ENCODE measurements around the gene ASB1.

ASB1 gene

GRCh38 chr2:238425505-238425978 lies 1.2 kb upstream of the ASB1 start:
- Histone ChIP-seq H3K36me3 (ENCODE audit: control insufficient read depth in 2 of 2, insufficient read depth in 1 of 2, low read length in 2 of 2) (peaks cover 0 to 10% of the 10 kb centered on the region in 2 experiments; a peak in 1 of 3 replicates), H3K4me1 (ENCODE audit: control insufficient read depth, insufficient read depth, low read length) (peaks cover 7% of the 10 kb centered on the region; the same call in 1 of the 2 replicates), H3K4me3 (ENCODE audit: low read depth, low read length) (peak overlapping the region; percentile 85), H3K9me3 (ENCODE audit: control insufficient read depth, insufficient read depth, low read depth, low read length) (no peaks in the 10 kb centered on the region), H3K27ac (ENCODE audit: extremely low read depth, low read depth, low read length) (peak overlapping the region; percentile 96; the same call in 1 of the 2 replicates)
- ChIA-PET CTCF (interaction anchor here (1.0 kb wide), 1 partner anchor 35 kb away, joined by 3 read pairs; no protein-coding TSS in a partner anchor), POLR2A (no interaction called here)
- peak; percentile 93 for TF ChIP-seq ZBTB17 (tag by site-specific recombination; IDR thresholded peaks at IDR 0.05)
- no peak for TF ChIP-seq GLIS1 (tag by site-specific recombination; IDR thresholded peaks at IDR 0.05)
- 0 out of 2 replicates have a peak, but pooled peaks have one; percentile 10 for TF ChIP-seq ZNF366 (tag by site-specific recombination; conservative IDR thresholded peaks at IDR 0.05)

- Histone ChIP-seq H3K36me3 (ENCODE audit: control insufficient read depth in 2 of 2, insufficient read depth in 1 of 2, low read length in 2 of 2) (peaks cover 0 to 13% of the 10 kb centered on the region in 2 experiments; a peak in 1 of 3 replicates), H3K4me1 (ENCODE audit: control insufficient read depth, insufficient read depth, low read length) (peaks cover 8% of the 10 kb centered on the region), H3K27ac (ENCODE audit: extremely low read depth, low read depth, low read length) (peak overlapping the region; percentile 96), H3K4me3 (ENCODE audit: low read depth, low read length) (peak overlapping the region; percentile 85), H3K9me3 (ENCODE audit: control insufficient read depth, insufficient read depth, low read depth, low read length) (no peaks in the 10 kb centered on the region)
- POLR2A ChIA-PET = no interaction called here
- CTCF ChIA-PET = interaction anchor here (1.0 kb wide), 1 partner anchor 35 kb away, joined by 3 read pairs; no protein-coding TSS in a partner anchor
- TF ChIP-seq ZBTB17 (tag by site-specific recombination; IDR thresholded peaks at IDR 0.05) (peak; percentile 83), TRIM28 (IDR thresholded peaks at IDR 0.05; ENCODE audit: borderline replicate concordance, low read length) (0 out of 2 replicates have a peak, but pooled peaks have one; percentile 32), ZFHX2 (tag by site-specific recombination; conservative IDR thresholded peaks at IDR 0.05) (peak; percentile 90), ZXDB (tag by site-specific recombination; IDR thresholded peaks at IDR 0.05) (peak; percentile 54; the same call in 1 of the 2 replicates), ZFP69B (tag by site-specific recombination; IDR thresholded peaks at IDR 0.05) (peak; percentile 69; the same call in 1 of the 2 replicates), ZNF394 (tag by site-specific recombination; IDR thresholded peaks at IDR 0.05; ENCODE audit: borderline replicate concordance) (peak; percentile 33; the same call in 1 of the 2 replicates), ZIC2 (tag by site-specific recombination; IDR thresholded peaks at IDR 0.05) (peak; percentile 99), ZNF629 (tag by site-specific recombination; IDR thresholded peaks at IDR 0.05) (peak; percentile 42; the same call in 1 of the 2 replicates), PRDM6 (tag by site-specific recombination; IDR thresholded peaks at IDR 0.05) (0 out of 2 replicates have a peak, but pooled peaks have one; percentile 9), ZNF341 (tag by site-specific recombination; IDR thresholded peaks at IDR 0.05; ENCODE audit: low read depth) (peak; percentile 48; the same call in 1 of the 2 replicates), ZNF335 (tag by site-specific recombination; conservative IDR thresholded peaks at IDR 0.05) (peak; percentile 89), CTCF (tag by site-specific recombination; IDR thresholded peaks at IDR 0.05) (peak; percentile 46; the same call in 1 of the 2 replicates), ZEB2 (tag by site-specific recombination; IDR thresholded peaks at IDR 0.05) (peak; percentile 39; the same call in 1 of the 2 replicates), ZBTB44 (tag by site-specific recombination; IDR thresholded peaks at IDR 0.05) (no peak), KLF9 (tag by site-specific recombination; IDR thresholded peaks at IDR 0.05; ENCODE audit: low read depth) (no peak), SP3 (tag by site-specific recombination; IDR thresholded peaks at IDR 0.05) (peak; percentile 36; the same call in 1 of the 2 replicates), ZNF692 (tag by site-specific recombination; IDR thresholded peaks at IDR 0.05) (0 out of 2 replicates have a peak, but pooled peaks have one; percentile 44), IKZF3 (tag by site-specific recombination; IDR thresholded peaks at IDR 0.05) (peak; percentile 60), OSR2 (tag by site-specific recombination; IDR thresholded peaks at IDR 0.05) (peak; percentile 78), SP7 (tag by site-specific recombination; IDR thresholded peaks at IDR 0.05) (peak; percentile 91), ZNF558 (tag by site-specific recombination; IDR thresholded peaks at IDR 0.05) (0 out of 2 replicates have a peak, but pooled peaks have one; percentile 14), ZNF777 (tag by site-specific recombination; IDR thresholded peaks at IDR 0.05; ENCODE audit: borderline replicate concordance) (no peak), ZNF600 (tag by site-specific recombination; IDR thresholded peaks at IDR 0.05) (peak; percentile 74; the same call in 1 of the 2 replicates), ZNF24 (tag by site-specific recombination; IDR thresholded peaks at IDR 0.05) (peak; percentile 86), ZBTB20 (tag by site-specific recombination; IDR thresholded peaks at IDR 0.05) (no peak)
These were observed 654 bp upstream of the ASB1 start for GRCh38 chr2:238425979-238426567.

Data from HEK293 (cell line).